IPS DF 4.7 (cell line): ENCODE measurements around the gene KDM4F.
"Not testable (repeated sequence)": the region's sequence is repeated elsewhere in the genome, so short reads cannot be mapped to it uniquely, and the experiment has no call there.

Experiments
- DNase-seq: peaks from one replicate; pipeline ENCODE4 v3.0.0-alpha.2; 2013; ENCODE audit warnings: low spot score; ENCODE audit errors: extremely low read depth

Gene KDM4F

DNA sequence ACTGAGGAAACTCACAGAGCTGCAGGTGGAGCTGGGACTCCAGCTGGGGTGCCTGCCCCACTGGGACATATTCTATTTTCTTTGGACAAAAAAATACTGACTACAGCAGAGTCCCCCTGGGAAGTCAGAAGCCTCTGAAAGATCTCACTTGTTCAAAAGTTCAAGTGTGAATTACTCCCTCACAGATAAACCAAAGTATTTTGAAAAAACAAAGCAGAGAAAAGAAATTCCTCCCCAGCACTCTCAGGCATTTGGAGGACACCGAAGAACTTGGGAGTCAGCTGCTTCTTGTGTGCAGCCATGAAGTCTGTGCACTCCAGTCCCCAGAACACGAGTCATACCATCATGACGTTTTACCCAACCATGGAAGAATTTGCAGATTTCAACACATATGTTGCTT, at the start of gene KDM4F:
Gene KDM4F (plus strand): TSS at position 301 of the 400 bp plus-strand sequence.
- DNase-seq: not testable (repeated sequence)

DNA sequence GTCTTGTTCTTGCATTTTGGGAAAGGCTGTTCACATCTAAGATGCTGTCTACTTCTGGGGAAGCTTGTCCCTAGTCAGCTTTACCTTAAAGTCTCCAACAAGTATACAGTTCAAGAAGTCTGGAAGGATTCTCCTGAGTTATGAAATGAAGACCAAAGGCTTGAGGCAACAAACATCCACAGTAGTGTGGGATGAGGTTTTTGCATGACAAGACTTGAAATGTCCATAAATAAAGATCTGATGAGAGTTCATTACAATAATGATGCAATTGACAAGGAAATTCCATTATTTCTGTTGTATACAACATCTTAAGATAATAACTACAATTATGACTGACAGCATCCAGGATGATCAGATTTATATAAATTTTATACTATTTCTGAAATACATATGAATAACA, 45.5 kb upstream of the KDM4F start:
- no peak for DNase-seq

DNA sequence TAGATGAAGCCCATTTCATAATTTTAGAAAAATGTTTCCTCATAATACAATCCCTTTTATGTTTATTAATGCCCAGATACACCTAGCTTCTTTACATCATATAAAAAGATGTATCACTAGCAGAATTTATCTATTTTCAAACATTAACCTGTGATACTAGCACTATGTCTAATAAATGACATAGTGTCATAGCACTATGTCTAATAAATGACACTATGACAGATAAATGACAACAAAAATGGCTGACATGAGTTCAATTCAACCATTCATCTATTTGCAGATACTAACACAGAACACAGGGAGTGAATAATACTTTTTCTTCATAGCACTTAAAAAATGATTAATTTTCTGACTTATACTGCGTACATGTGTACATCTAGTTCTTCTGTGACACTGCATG, 43.6 kb upstream of the KDM4F start:
- DNase-seq: no peak

DNA sequence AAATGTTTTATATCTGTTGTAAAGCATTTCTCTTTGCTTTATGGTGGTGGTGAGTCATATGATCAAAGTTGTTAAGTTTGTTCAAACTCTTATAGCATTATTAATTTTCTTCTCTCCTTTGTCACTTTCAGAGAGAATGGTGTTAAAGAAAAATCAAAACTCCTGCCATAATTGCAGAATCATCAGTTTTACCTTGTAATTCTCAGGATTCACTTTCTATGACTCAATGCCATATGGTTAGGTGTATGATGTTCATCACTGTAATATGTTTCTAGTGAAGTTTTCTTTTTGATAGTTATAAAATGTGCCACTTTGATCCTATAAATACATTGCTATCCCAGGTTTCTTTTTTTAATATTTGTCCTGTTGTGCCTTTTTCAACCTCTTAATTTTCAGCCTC, 37.8 kb upstream of the KDM4F start:
- DNase-seq: no peak

DNA sequence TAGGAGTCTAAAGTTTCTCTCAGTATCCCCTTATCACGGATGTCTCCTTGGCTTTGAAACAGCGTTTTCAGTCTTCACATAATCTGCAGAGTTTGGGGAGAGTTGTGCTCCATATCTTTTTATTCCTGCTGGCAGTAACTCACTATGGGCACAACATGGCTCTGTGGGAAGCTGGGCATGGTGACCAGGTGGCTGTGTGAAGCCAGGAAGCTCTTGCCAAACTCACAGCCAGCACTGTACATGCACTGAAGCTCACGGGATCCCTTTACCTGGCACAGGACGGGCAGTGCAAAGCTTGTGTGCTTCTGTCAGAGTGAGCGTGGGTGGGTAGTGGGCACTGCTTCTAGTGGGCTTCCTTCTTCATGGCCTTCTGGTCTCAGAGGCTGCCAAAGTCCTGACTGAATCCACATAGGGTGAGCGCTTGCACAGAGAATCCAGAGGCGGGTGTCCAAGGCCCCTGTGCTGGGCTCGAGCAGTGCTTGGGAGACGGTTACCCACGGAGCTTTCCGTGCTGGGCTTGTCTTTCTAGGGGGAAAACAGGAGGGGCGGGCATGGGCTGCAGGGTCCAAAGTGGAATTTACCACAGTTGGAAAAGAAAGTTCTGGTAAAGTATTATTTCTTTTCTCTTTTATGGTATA, 34.9 kb upstream of the KDM4F start:
- no peak for DNase-seq

DNA sequence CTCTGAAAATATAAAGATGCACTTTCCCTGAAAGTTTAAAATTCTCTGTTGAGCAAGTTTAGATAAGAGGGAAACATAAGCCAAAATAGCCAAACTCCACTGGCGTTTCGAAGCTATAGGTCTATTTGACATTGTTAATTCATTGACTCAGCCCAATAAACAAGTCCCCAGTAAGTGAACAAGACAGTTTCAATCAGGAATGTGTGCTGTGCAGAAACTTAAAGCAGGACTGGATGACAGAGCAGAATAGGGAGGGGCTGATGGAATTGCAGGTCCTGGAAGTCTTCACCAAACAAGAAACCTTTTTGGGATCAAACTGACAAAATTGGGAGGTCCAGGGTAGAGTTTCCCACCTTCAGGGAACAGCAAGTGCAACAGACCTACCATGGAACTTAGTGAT, 33.1 kb upstream of the KDM4F start:
- DNase-seq: no peak

DNA sequence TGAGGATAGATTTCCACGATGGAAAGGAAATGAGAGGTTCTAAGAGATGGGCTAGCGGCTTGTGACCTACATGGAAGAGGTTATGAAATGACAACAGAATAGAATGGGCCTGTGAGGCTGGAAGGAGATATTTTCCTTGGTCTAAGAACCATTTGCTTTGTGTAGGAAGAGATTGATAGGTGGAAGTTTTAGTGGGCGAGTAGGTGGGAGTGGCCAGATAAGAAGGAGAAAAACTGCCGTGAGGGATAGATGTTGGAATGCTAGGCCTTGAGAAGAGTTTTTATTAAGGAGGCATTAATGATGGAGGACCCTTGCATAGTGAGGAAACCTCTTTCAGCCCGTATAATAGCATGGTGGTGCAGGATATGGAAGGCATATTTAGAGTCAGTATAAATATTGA, 27.8 kb upstream of the KDM4F start:
- DNase-seq: not testable (repeated sequence)

DNA sequence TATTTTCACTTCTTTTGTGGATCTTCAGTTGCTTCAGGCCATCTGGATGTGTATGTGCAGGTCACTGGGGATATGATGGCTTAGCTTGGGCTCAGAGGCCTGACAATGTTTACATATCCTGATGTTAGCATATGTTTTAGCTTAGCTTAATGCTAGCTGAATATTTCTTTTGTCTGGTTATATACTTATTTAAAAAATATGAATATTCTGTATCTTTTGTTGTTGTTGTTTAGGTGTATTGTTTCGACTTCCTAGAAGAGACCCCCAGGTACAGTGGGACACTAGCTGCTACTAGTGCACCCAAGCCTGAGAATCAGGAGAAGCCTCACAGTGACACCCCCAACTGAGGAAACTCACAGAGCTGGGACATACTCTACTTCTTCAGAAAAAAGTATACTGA, 24.3 kb upstream of the KDM4F start, which contains the start of gene KDM4E:
Gene KDM4E (plus strand): TSS at position 301 of the 400 bp plus-strand sequence. CDS start 300 bp downstream, outside the sequence.
- DNase-seq: no peak

DNA sequence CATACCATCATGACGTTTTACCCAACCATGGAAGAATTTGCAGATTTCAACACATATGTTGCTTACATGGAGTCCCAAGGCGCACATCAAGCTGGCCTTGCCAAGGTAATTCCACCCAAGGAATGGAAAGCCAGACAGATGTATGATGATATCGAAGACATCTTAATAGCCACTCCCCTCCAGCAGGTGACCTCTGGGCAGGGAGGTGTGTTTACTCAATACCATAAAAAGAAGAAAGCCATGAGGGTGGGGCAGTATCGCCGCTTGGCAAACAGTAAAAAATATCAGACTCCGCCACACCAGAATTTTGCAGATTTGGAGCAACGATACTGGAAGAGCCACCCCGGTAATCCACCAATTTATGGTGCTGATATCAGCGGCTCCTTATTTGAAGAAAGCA, 23.6 kb upstream of the KDM4F start:
- not testable (repeated sequence) for DNase-seq

DNA sequence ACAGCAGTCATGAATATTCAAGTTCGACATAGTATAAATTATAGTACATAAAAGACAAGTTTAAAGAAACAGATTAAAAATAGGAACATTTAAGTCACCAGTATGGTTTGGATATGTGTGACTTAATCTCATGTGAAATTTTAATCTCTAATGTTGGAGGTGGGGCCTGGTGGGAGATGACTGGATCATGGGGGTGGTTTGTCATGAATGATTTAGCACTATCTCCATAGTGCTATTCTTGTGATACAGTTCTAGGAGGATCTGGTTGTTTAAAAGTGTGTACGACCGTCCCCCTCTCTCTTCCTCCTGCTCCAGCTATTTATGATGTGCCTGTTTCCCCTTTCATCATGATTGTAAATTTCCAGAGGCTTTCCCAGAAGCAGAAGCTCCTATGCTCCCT, 20.9 kb upstream of the KDM4F start:
- no peak for DNase-seq

DNA sequence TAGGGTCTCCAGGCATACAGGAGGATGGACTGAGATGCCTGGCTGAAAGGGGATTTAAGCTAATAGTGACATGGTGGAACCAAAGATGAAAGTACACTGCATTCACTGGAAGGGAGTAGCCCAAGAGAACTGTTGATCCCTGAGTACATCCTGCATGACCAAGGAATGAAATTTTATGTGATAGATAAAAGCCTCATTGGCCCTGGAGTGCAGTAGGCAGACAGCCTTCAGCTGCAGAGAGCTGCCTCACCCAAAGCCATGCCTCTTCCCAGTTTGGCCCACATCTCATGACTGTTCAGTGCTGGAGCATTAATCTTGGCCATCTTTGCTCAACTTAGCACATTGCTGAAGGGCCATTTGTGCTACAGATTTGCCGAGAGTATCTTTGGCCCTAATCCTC, 16.2 kb upstream of the KDM4F start:
- no peak for DNase-seq

DNA sequence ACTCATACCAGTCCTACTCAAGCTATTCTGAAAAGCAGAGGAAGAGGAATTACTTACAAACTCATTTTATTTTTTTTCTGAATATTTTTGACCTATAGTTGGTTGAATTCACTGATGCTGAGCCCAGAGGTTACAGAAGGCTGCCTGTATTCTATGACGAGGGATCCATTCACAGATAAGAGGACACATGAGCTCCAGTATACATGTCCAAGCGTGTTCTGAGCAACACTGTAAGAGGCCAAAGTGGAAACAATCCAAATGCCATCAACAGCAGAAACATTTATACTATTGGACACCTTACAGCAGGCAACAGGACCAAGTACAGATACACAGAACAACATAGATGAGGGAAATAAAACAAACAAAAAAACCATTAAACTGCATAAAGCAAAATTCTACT, 13.9 kb upstream of the KDM4F start:
- DNase-seq: no peak

DNA sequence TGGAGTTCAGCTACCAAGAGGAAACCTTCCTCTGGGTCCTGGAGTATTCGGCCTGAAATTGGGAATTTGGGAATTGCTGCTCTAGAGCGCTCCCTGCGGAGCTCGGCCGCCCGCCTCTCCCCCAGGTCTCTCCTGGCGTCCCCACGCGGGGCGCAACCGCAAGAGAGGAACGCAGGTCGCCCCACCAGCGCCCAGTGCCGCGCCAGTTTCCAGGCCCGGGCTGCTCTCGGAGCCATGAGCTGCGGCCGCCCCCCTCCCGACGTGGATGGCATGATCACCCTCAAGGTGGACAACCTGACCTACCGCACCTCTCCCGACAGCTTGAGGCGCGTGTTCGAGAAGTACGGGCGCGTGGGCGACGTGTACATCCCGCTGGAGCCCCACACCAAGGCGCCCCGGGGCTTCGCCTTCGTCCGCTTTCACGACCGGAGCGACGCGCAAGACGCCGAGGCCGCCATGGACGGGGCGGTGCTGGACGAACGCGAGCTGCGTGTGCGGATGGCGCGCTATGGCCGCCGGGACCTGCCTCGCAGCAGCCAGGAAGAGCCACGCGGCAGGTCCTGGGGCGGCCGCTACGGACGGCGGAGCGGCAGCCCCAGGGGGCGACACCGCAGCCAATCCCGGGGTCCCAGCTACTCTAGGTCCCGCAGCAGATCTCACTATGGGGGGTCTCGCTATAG, 11.7 kb upstream of the KDM4F start:
- DNase-seq: not testable (repeated sequence)

DNA sequence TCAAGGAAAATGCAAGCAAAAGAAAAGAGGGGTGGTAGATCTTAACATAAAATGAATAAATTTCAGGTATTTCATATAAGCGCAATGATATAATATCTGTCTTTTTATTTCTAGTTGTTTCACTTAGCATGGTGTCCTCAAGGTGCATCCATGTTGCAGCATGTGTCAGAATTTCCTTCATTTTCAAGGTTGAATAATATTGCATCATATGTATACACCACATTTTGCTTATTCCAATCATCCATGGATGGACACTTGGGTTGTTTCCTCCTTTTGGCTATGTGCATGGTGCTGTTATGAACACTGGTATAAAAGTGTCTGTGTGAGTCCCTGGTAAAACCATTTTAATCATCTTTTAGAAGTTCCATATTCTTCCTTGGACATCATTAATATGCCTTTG, 7.0 kb upstream of the KDM4F start:
- no peak for DNase-seq

DNA sequence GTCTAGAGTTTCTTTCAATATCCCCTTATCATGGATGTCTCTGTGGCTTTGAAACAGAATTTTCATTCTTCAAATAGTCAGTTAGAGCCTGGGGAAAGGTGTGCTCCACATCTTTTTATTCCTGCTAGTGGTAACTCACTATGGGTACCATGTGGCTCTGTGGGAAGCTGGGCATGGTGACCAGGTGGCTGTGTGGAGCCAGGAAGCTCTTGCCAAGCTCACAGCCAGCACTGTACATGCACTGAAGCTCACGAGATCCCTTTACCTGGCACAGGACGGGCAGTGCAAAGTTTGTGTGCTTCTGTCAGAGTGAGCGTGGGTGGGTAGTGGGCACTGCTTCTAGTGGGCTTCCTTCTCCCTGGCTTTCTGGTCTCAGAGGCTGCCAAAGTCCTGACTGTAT, 6.3 kb upstream of the KDM4F start:
- no peak for DNase-seq

DNA sequence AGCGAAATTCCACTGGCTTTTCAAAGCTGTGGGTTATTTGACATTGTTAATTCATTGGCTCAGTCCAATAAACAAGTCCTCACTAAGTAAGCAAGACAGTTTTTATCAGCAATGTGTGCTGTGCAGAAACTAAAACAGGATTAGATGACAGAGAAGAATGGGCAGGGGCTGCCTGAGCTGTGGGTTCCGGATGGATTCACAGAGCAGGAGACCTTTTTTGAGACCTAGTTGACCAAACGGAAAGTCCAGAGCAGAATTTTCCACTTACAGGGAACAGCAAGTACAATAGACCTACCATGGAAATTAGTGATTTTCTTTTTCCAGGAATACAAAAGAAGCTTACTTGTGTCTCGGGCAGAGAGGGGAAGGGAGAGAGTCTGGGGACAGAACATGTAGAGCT, 5.2 kb upstream of the KDM4F start:
- no peak for DNase-seq

DNA sequence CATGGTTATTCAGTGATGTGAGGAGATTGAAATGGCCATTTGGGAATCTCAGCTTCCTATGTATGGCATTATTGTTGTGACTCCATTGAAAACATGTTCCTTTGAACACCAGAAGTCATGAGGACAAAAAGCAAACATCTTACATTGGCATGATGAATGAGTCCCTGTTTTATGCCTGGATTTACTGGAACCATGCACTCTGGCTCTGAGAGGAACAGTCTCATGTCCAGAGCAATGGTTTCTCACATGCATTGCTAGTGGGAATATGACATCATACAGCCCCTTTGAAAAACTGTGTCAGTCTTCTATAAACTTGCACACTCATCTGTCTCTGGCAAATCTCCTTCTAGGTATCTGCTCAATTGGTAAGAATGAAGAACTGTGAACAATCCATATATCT, 3.4 kb upstream of the KDM4F start:
- DNase-seq: no peak

DNA sequence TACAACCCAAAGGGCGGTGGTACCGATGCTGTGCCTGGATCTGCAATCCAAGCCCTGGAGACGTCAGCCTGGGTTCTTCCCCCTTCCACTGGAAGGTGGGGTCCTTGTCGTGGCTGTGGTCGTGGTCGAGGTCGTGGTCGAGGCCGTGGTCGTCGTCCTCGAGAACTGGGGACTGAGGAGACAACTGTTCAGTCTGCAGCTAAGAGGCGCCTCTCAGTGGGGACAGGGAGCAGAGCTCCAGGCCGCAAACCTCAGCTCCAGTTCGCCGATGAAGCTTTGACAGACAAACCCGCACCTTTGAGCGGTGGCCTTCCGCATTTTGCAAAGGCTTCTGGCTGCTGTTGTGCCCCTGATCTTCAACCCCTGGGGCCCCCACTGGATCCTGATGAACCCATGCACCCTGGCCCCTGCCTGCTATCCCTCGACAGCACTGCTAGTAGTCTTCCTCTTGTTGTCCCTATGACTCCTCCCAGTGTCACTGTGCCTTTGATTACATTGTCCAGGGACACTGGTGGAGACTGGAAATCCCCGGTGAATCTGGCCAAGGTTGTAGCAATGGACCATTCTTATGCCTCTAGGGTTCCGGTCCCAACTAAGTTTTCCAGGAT, 1.5 kb downstream of the KDM4F start:
- no peak for DNase-seq

DNA sequence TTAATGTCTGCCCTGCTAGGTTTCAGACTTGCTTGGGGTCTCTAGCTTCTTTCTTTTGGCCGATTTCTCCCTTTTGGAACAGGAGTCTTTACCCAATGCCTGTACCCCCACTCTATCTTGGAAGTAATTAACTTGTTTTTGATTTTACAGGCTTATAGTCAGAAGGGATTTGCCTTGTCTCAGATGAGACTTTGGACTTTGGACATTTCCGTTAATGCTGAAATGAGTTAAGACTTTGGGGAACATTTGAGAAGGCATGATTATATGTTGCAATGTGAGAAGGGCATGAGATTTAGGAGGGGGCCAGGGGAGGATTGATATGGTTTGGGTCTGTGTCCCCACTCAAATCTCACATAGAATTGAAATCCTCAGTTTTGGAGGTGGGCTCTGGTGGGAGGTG, 5.1 kb downstream of the KDM4F start:
- no peak for DNase-seq

DNA sequence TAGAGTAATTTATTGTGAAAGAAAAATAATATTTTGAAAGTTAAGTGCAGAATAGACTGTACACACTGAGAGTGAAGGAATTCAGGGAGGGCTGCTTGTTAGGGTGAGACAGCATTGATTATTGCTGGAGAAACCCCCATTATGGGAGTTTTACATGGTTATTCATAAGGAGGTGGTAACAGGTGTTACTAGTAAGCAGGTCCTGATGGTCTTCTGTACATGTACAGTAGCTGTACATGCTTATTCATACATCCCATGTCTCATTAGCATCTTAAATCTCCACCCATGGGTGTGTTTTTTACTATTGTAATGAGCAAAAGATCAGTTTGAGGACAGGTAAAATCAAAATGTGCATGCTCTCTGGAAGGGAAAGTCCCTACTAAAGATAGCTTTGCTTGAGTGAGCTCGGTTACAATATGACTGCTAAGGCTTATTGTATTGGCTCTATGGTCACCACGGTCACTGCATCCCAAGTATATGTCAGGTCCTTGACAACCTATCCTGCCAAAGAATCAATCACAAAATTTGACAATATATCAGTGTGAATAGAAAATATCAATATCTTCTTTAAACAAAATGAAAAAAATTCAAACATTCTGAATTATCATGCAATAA, 6.2 kb downstream of the KDM4F start:
- no peak for DNase-seq

DNA sequence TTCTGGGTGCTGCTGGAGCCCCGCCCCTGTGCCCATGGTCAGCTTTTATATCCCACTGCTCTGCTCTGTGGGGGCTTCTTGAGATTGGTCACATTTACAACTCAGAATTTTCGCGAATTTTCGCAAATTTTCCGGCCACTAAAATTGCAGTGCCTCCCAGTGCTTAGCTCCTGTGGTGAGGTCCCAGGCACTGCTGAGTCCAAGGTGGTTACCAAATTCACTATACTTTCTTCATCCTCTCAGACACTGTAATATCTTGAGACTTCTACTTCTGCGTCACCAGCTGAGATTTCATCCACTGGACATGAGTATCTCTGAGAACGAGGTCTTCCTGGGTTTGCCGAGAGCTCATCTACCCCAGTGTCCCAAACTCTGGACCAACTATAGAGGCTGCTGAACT, 8.7 kb downstream of the KDM4F start:
- DNase-seq: no peak

DNA sequence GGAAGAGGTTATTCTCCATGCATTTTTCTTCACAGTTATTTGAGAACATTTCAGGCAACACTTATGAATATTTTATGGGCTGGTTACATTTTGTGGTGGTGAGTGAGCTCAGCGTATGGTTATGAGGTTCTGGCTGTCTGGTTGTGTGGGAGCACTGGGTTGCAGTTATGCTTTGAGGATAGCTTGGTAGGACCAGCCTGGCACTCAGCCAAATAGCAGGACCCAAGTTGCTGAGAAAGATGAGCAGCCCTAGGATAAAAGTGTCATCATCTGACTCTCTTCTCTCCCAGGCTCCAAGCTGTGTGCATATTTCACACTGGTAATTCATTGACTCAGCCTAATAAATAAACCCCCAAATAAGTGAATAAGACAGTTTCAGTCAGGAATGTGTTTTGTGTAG, 9.4 kb downstream of the KDM4F start:
- no peak for DNase-seq
